Hematopoietic multipotent progenitor cell (in vitro differentiated cells): Measurements from ENCODE around the gene GABBR2. TPM values are rescaled to one million over a fixed set of nuclear protein-coding genes. Genes with fewer than 3 reads are reported as not detected.
"Not testable (repeated sequence)": the region's sequence is repeated elsewhere in the genome, so short reads cannot be mapped to it uniquely, and the experiment has no call there.

Source experiments
- DNase-seq, 3 donors: peaks; one replicate each; pipeline ENCODE4 v3.0.0-alpha.2; 2011 to 2015; ENCODE audit warnings: low read depth in 2 of 3, low spot score in 2 of 3
- total RNA-seq: library from RNA; depleted of rRNA; stranded (reverse); fragments of >200 nt; gene quantifications from one replicate; pipeline ENCODE4 v1.2.3, GENCODE V29; 2012

GABBR2 gene
- total RNA-seq, 1 donor: not detected

GRCh38 chr9:98494852-98495251 is 213.9 kb downstream of the GABBR2 start:
- no peak for DNase-seq

- no peak for DNase-seq
These were observed 216.9 kb downstream of the GABBR2 start for GRCh38 chr9:98491828-98492227.

DNA sequence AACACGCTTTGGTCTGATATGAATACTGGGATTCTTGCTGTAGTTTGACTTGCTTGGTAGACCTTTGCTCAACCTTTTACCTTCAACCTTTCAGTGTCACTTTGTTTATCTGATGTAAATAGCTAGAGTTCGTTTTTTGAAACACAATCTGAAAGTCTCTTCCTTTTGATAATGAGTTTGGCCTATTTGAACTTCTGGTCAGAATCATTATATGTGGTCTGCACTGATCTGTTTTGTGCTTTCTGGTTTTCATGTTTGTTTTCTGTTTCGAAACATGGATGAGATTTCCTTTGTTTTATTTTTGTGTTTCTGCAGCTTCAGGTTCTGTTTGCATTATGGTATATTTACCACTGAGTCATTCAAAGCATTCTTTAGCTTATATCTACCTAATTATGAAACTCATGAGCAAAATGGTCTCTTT is 217.5 kb downstream of the GABBR2 start:
- no peak for DNase-seq

DNA sequence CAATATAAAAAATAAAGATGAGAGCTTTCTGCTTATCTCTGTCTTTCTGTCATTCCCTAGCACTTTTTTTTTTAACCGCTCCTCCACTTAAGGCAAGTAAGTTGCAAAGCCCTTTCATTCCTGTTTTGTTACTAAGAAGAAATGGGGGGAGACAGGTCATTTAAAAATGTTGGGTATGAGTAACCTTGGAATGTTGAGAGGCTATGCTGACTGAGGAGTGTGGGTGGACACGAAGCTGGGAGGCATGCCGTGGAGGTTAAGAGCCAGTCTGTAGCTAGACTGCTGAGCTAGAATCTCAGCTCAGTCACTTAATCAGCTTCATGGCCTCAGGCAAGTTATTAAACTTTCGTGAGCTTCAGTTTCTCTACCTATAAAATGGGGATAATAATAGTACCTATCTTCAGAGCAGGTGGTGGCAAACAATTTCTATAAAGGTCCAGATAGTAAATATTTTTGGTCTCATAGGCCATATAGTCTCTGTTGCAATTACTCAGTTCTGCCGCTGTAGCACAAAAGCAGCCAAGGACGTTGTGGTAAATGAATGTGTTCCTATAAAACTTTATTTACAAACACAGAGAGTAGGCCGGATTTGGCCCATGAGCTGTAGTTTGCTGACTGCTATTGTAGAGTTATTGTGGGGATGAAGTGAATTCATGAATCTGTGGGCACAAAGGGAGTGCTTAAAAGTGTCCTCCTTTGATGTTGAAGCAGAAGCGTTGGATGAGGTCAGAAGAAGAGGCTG is 220.0 kb downstream of the GABBR2 start:
- DNase-seq: no peak

DNA sequence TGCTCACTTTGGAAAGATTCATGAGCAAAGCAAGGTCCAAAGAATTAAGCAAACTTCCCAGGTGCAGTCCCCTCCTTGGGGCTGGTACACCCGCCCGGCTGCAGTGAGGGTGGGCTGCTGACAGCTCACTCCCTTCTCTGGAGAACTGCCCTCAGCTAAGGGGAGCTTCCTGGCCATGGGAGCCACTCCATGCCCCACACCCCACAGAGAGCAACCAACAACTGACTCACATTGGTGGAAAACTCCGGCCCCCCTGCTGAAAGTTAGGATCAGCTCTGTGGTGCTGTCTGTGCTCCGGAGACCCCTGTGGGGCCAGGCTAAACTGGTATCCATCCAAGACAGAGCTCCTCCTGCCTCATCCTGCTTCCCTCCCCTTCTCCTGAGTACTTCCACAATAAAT is 223.0 kb downstream of the GABBR2 start:
- no peak for DNase-seq

DNA sequence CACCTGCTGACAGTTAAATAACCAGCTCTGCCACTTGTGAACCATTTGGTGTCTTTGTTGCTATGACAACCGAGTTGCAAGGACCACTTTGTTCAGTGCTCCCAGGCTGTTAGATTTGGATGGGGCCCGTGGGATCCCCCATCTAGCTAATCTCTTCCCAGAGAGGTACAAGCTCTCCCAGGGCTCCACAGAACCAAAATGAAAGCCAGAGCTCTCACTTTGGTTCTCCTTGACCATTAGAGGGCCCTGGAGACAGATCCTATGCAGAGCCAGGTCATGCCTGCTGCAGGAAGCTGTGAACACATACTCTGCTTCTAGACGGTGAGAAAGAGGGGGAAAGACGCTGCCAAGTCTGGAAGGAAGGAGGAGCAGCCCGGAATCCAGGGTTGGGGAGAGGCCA is 224.6 kb downstream of the GABBR2 start:
- no peak for DNase-seq

GRCh38 chr9:98482226-98482625 is 226.5 kb downstream of the GABBR2 start:
- no peak for DNase-seq

DNA sequence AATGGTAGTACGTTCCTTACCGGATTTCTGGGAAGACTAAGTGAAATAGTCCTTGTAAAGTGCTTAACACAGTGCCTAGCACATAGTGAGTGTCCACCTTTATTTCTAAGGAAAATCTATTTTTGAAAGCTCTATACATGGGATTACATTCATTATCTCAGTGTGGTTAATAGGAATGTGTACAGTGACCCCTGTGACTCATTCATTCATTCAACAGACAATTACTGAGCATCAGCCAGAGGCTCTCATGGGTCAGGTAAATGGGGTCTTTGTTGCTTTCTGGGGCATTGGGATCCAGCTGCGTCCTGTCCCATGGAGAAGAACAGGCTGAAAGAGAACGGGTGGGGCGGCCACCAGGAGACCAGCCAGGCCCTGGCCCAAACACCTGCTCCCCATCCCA is 227.1 kb downstream of the GABBR2 start:
- DNase-seq: no peak

- no peak for DNase-seq
These were observed 228.5 kb downstream of the GABBR2 start for GRCh38 chr9:98479967-98480847.

DNA sequence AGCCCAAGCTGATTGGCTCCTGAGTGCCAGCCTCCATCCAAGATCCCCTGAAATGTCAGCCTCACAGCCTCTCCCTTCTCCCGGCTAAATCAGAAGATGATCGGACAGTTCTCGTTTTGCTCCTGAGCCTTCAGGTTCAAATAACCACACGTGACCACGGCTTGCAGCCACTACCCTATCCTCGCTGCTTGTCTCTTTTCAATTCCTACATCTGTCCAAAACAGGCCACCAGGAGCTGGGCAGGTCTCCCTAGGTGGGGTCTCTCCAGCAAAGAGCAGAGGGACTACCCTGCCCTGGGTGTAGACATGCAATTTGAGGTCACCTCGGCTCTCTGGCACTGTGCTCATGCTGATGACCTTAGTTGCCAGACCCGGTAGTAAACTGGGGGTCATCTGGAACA is 229.3 kb downstream of the GABBR2 start:
- no peak for DNase-seq

GRCh38 chr9:98477884-98478283 is 230.9 kb downstream of the GABBR2 start:
- no peak for DNase-seq

DNA sequence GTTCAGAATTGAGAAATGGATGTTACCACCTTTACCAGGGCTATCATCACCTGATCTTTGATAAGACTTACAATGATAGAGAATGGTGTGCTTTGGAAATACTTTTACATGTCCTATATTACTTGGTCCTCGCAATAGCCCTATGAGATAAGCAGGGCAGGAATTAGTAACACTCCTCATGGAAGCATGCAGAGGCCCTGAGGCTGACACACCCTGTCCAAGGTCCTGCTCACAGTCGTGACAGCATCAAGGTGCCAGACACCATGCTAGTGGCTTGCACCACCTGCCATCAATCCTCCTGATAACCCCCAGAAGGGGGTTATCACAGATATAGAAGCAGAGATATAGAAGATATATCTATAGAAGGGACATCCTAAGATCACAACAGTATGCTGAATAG is 236.5 kb downstream of the GABBR2 start:
- DNase-seq: no peak

- no peak for DNase-seq
These were observed 237.6 kb downstream of the GABBR2 start for GRCh38 chr9:98471185-98471584.

DNA sequence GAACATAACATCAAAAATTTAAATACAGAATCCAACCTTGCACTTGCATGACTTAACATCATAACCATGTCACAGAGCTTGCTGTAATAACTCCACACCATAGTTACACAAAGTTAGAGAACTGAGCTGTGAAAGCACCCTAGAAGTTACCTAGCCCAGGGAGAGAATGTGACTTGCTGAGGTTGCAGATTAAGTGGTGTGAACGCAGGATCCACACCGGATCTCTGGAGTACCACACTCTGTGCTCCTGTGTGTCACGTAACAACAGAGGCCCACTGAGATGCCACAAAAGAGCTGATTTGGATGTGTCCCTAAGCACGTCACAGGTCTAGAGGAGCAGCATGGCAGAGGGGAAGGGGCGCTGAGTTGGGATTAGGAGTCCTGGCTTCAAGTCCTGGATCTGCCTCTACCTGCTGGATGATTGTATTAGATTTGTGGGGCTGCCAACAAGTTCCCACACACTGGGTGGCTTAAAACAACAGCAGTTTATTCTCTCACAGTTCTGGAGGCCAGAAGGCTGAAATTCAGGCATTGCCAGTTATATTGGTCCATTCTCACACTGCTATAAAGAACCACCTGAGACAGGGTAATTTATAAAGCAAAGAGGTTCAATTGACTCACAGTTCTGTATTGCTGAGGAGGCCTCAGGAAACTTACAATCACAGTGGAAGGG is 240.0 kb downstream of the GABBR2 start:
- no peak for DNase-seq

DNA sequence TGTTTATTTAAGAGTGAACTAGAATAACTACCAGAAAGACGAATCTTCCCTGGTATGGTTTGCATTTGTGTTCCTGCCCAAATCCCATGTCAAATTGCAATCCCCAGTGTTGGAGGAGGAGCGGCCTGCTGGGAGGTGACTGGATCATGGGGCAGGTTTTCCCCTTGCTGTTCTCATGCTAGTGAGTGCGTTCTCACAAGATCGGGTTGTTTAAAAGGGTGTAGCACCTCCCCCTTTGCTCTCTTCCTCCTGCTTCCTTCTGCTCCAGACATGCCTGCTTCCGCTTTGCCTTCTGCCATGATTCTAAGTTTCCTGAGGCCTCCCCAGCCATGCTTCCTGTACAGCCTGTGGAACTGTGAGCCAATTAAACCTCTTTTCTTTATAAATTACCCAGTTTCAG is 242.9 kb downstream of the GABBR2 start:
- DNase-seq: no peak

DNA sequence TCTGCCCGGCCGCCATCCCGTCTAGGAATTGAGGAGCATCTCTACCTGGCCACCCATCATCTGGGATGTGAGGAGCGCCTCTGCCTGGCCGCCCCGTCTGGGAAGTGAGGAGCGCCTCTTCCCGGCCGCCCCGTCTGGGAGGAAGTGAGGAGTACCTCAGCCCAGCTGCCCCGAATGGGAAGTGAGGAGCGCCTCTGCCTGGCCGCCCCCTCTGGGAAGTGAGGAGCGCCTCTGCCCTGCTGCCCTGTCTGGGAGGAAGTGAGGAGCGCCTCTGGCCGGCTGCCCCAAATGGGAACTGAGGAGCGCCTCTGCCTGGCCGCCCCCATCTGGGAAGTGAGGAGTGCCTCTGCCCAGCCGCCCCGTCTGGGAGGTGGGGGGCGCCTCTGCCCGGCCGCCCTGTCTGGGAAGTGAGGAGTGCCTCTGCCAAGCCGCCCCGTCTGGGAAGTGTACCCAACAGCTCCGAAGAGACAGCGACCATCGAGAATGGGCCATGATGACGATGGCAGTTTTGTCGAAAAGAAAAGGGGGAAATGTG is 244.5 kb downstream of the GABBR2 start:
- not testable (repeated sequence) for DNase-seq

GRCh38 chr9:98462310-98462709 is 246.4 kb downstream of the GABBR2 start:
- no peak for DNase-seq

GRCh38 chr9:98460704-98461103 is 248.0 kb downstream of the GABBR2 start:
- DNase-seq: no peak

- DNase-seq: no peak
These were observed 250.9 kb downstream of the GABBR2 start for GRCh38 chr9:98457726-98458370.

DNA sequence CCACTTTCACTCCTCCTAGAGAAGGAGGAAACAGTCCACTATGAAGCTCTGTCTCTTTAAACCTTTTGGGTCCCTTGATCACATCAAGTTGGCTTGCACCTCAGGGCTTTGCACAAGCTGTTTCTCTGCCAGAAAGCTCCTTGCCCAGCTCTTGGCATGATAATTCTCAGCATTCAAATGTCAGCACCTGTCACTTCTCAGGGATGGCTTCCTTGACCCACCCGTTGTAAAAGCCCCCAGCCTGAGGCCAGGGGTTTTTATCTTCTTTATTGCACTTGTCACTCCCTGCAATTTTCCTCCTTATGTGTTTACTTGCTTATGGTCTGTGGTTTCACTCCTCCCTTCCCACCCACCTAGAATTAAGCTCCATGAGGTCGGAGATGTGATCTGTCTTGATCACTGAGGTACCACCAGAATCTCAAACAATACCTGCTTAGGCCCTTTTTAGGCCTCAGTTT is 252.6 kb downstream of the GABBR2 start:
- DNase-seq: no peak
